Esophagus squamous epithelium (tissue), 5 donors: ENCODE data around the gene PAX8. TPM values are rescaled to one million over a fixed set of nuclear protein-coding genes. Genes with fewer than 3 reads are reported as not detected.
"Not testable (repeated sequence)": the region's sequence is repeated elsewhere in the genome, so short reads cannot be mapped to it uniquely, and the experiment has no call there.

Source experiments
- DNase-seq: peaks from one replicate; lab custom pipeline; 2025; lab: John Stamatoyannopoulos, UW
- H3K27ac ChIP-seq, 4 donors: fragments of 200-600 bp; sonication (generic); one replicate each; pipeline ENCODE4 v1.5.1; 2016 to 2019; ENCODE audit warnings: mild to moderate bottlenecking in 1 of 4
- H3K27me3 ChIP-seq, 4 donors: fragments of 200-600 bp; sonication (generic); 1 replicate in 3 of 4; 2 replicates in 1 of 4; pipeline versions ENCODE4 v1.5.1 to v1.6.0; 2017 to 2021; ENCODE audit warnings: antibody characterized with exemption in 1 of 4
- H3K36me3 ChIP-seq, 3 donors: fragments of 200-600 bp; sonication (generic); one replicate each; pipeline ENCODE4 v1.5.1; 2016 to 2019
- H3K4me1 ChIP-seq, 3 donors: fragments of 200-600 bp; sonication (generic); one replicate each; pipeline ENCODE4 v1.5.1; 2017 to 2019
- H3K4me3 ChIP-seq, 4 donors: fragments of 200-600 bp; sonication (generic); 1 replicate in 3 of 4; 2 replicates in 1 of 4; pipeline ENCODE4 v1.5.1; 2016 to 2019; ENCODE audit warnings: mild to moderate bottlenecking in 2 of 4, moderate library complexity in 1 of 4
- H3K9me3 ChIP-seq, 3 donors: fragments of 200-600 bp; sonication (generic); one replicate each; pipeline ENCODE4 v1.5.1; 2016 to 2019
- CTCF ChIP-seq, 6 experiments: fragments of 450-650 bp in 4 of 6; fragments of 200-600 bp in 2 of 6; sonication (generic) in 2 of 6; IDR thresholded peaks; one replicate each; pipeline ENCODE4 v1.5.1; 2016 to 2019; ENCODE audit warnings: antibody characterized with exemption in 6 of 6, mild to moderate bottlenecking in 4 of 6, moderate library complexity in 4 of 6
- POLR2A ChIP-seq, 4 donors: fragments of 450-650 bp; IDR thresholded peaks; one replicate each; pipeline ENCODE4 v1.6.1; 2017; ENCODE audit warnings: antibody characterized with exemption in 4 of 4, mild to moderate bottlenecking in 4 of 4, moderate library complexity in 3 of 4
- WGBS, 2 donors: methylation state at CpG; one replicate each; pipeline ENCODE4 v1.1.5; 2018; 5-methylcytosine and 5-hydroxymethylcytosine counted together
- intact Hi-C: fragments of 100-400 bp; cut with DNase I; formaldehyde crosslinking; loops from one replicate; pipeline ENCODE4 v1.15.0; 2022
- total RNA-seq, 4 donors: library from RNA; depleted of rRNA; stranded (reverse); fragments of >200 nt; gene quantifications; one replicate each; pipeline ENCODE4 v1.1.0, GENCODE V29; 2016
- donor health status: DM: yes; HTN: yes; CAD: no.

Gene PAX8
- total RNA-seq, 4 donors from 2014 or later: 0.32 to 7.6 (median 2.7) TPM

GRCh38 chr2:113305146-113305545 is 26.4 kb upstream of the PAX8 start:
- no peak overlapping the region for H3K27ac ChIP-seq
- DNase-seq: no peak
- WGBS, 2 donors: 70 to 76% methylated on average over 2 to 5 of the region's 6 CpGs
- intact Hi-C loops: loop anchor here (10.0 kb wide), 1 partner anchor 60 kb away; no protein-coding TSS in a partner anchor
- H3K36me3 ChIP-seq: no peaks in the 10 kb centered on the region
- H3K9me3 ChIP-seq: no peaks in the 10 kb centered on the region
- peaks cover 0 to 22% (median 9%) of the 10 kb centered on the region in 3 donors for H3K4me1 ChIP-seq
- H3K4me3 ChIP-seq: no peak overlapping the region
- no peaks in the 10 kb centered on the region for H3K27me3 ChIP-seq
- TF ChIP-seq POLR2A (IDR thresholded peaks at IDR 0.05) (no peak), CTCF (IDR thresholded peaks at IDR 0.05) (no peak)

DNA sequence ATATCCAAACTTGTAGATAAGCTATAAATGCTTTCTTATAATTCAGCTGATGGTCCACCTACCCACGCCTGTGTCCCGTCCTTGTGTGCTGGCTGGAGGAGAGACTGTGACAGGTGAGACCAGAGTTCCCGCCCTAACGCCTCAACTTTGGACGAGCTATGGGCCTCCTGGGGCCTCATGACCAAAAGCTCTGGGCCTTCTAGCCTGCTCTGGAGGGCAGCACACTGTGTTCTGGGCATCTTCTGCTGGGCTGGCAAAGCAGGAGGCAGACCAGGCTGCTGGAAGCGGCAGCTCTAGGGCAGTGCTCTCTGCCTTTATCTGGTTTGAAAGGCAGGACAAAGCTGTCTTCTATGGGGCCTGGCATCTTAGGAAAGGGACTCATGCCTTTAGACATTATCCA is 26.0 kb upstream of the PAX8 start:
- no peak for TF ChIP-seq POLR2A (IDR thresholded peaks at IDR 0.05)
- TF ChIP-seq CTCF (IDR thresholded peaks at IDR 0.05): no peak
- H3K27me3 ChIP-seq: no peaks in the 10 kb centered on the region
- no peak overlapping the region for H3K27ac ChIP-seq
- WGBS, 2 donors: 81 to 91% methylated on average over 5 of the region's 6 CpGs
- intact Hi-C loops: loop anchor here (10.0 kb wide), 1 partner anchor 60 kb away; no protein-coding TSS in a partner anchor
- peaks cover 0 to 17% (median 4%) of the 10 kb centered on the region in 3 donors for H3K4me1 ChIP-seq
- no peak overlapping the region for H3K4me3 ChIP-seq
- no peaks in the 10 kb centered on the region for H3K9me3 ChIP-seq
- DNase-seq: no peak
- H3K36me3 ChIP-seq: no peaks in the 10 kb centered on the region

DNA sequence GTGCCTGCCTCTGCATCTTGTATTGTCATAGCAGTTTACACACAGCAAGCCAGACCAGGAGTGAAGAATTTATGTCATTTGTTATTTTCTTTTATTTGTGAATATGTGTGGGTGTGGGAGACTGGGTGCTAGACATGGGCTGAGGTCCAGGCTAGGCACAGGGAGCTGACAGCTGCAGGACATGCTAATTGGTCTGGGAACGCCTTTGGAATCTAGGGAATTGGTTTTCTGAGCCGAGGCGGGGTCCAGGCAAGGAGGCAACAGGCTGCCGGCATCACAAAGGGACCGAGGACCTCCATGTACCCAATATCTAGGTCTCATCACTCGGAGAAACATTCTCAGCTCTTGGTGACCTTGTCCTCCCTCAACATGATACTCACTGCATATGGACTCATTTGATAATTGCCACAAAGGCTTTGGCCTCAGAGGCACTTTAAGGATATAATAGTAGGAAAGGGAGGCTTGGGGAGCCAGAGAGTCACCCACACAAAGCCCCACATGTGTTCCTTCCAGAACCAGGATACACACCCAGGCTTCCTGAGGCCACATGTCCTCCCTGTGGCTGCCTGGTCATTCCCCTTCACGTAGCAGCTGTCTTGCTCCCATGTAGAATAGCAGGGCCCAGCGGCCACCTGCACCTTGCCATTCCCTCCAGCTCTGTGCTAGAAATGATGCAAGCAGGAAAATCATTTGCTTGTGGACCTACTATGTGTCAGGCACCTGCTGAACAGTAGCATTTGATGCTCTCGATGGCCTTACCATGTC is 23.7 kb upstream of the PAX8 start:
- 65 to 86% methylated on average over 5 to 7 of the region's 9 CpGs for WGBS, 2 donors
- not testable (repeated sequence) for H3K9me3 ChIP-seq, H3K27me3 ChIP-seq, H3K36me3 ChIP-seq, DNase-seq, H3K4me3 ChIP-seq, H3K27ac ChIP-seq
- intact Hi-C loops: loop anchor here (10.0 kb wide), 1 partner anchor 62 kb away; no protein-coding TSS in a partner anchor
- peaks cover 0 to 11% (median 0%) of the 10 kb centered on the region in 3 donors for H3K4me1 ChIP-seq

GRCh38 chr2:113300281-113300680 is 21.6 kb upstream of the PAX8 start:
- DNase-seq: no peak
- H3K27ac ChIP-seq: no peak overlapping the region
- intact Hi-C loops: loop anchor here (10.0 kb wide), 1 partner anchor 65 kb away; no protein-coding TSS in a partner anchor
- no peaks in the 10 kb centered on the region for H3K27me3 ChIP-seq
- H3K36me3 ChIP-seq: no peaks in the 10 kb centered on the region
- H3K4me3 ChIP-seq: no peak overlapping the region
- 85 to 90% methylated on average over 4 of the region's 4 CpGs for WGBS, 2 donors
- no peak for TF ChIP-seq POLR2A (IDR thresholded peaks at IDR 0.05)
- TF ChIP-seq CTCF (IDR thresholded peaks at IDR 0.05): no peak
- no peaks in the 10 kb centered on the region for H3K9me3 ChIP-seq
- peaks cover 0 to 8% (median 0%) of the 10 kb centered on the region in 3 donors for H3K4me1 ChIP-seq

DNA sequence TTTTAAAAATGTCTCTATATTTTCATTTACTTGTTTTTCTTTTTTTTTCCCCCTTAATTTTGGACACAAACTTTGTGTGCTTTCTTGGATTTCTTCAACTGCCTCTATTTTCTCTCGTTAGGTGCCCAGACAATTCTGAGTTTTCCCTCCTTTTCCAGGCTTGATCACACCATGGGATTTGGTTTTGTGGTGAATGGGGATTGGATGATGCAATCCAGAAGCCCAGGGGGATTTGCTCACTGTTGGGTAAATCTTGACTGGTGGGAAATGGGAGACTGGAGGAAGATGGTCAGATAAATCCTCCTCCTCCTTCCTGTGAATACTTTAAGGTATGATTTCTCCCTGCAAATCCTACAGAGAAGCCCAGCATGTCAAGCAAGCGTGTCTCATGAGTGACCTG is 19.5 kb upstream of the PAX8 start:
- WGBS, 2 donors: 83 to 87% methylated on average over 2 of the region's 2 CpGs

More for the DNA sequence above, 19.5 kb upstream of the PAX8 start:
- Histone ChIP-seq H3K4me1 (no peaks in the 10 kb centered on the region), H3K27ac (no peak overlapping the region), H3K36me3 (no peaks in the 10 kb centered on the region), H3K4me3 (no peak overlapping the region), H3K9me3 (no peaks in the 10 kb centered on the region), H3K27me3 (peaks cover 0 to 3% (median 0%) of the 10 kb centered on the region in 4 donors)
- TF ChIP-seq CTCF (IDR thresholded peaks at IDR 0.05) (no peak), POLR2A (IDR thresholded peaks at IDR 0.05) (no peak)
- no peak for DNase-seq
- intact Hi-C loops: no loop called here
